Measurements from ENCODE around the gene CZIB.

GRCh38 chr1:53172426-53173128 lies 47.9 kb downstream of the CZIB start:
- TF ChIP-seq POLR2A (IDR thresholded peaks at IDR 0.05; ENCODE audit: low read depth, low read length) (no peak), TAF1 (IDR thresholded peaks at IDR 0.05; ENCODE audit: borderline replicate concordance, low read depth, low read length) (no peak)

All from GM12892 (cell line).